ENCODE data around the gene EYA3.

DNA sequence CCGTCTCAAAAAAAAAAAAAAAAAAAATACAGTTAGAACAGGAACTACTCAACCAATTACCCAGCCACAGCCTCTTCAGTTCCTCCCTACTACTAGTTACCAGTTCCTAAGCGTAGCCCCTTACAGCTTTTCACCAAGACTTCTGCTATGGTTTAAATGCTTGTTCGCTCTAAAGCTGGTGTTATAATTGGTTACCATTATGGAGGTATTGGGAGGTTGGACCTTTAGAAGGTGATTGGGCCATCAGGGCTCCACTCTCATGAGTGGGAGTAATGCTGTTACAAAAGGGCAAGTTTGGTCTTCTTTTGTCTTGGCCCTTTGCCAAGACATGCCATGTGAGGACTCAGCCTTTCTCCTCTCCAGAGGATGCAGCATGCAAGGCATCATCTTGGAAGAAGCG, 156.7 kb downstream of the EYA3 start:
- TF ChIP-seq, protein P1, sequence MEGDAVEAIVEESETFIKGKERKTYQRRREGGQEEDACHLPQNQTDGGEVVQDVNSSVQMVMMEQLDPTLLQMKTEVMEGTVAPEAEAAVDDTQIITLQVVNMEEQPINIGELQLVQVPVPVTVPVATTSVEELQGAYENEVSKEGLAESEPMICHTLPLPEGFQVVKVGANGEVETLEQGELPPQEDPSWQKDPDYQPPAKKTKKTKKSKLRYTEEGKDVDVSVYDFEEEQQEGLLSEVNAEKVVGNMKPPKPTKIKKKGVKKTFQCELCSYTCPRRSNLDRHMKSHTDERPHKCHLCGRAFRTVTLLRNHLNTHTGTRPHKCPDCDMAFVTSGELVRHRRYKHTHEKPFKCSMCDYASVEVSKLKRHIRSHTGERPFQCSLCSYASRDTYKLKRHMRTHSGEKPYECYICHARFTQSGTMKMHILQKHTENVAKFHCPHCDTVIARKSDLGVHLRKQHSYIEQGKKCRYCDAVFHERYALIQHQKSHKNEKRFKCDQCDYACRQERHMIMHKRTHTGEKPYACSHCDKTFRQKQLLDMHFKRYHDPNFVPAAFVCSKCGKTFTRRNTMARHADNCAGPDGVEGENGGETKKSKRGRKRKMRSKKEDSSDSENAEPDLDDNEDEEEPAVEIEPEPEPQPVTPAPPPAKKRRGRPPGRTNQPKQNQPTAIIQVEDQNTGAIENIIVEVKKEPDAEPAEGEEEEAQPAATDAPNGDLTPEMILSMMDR (IDR thresholded peaks at IDR 0.05) = no peak
- TF ChIP-seq POLR2AphosphoS5 (IDR thresholded peaks at IDR 0.05; ENCODE audit: insufficient read depth in 1 of 2, low read depth in 1 of 2) = no peak

Data from vagina (tissue), 2 donors.